Natural killer cell (primary cell): ENCODE data around the gene NEK4. TPM values are rescaled to one million over a fixed set of nuclear protein-coding genes. Genes with fewer than 3 reads are reported as not detected.

Experiments used
- ATAC-seq, 3 donors: fragments of 150-1000 bp in 2 of 3; fragments of 200-7000 bp in 1 of 3; cut with Tn5 transposase; 1 replicate in 1 of 3; 2 replicates in 2 of 3; pipeline ENCODE4 v1.10.0; 2021; ENCODE audit warnings: mild to moderate bottlenecking in 2 of 3, moderate library complexity in 2 of 3
- DNase-seq, 2 donors: peaks; one replicate each; pipeline versions ENCODE4 v3.0.0 to v3.0.0-alpha.2; 2013 to 2021; ENCODE audit warnings: mixed read lengths in 1 of 2
- H3K27ac ChIP-seq: one replicate; pipeline ENCODE4 v1.5.1; 2013; ENCODE audit warnings: mild to moderate bottlenecking, low read length
- H3K27me3 ChIP-seq: one replicate; pipeline ENCODE4 v1.6.1; 2013; ENCODE audit warnings: low read length; ENCODE audit not compliant: control insufficient read depth, insufficient read depth
- H3K36me3 ChIP-seq: one replicate; pipeline ENCODE4 v1.6.1; 2013; ENCODE audit warnings: low read length; ENCODE audit not compliant: control insufficient read depth, insufficient read depth
- H3K4me1 ChIP-seq: one replicate; pipeline ENCODE4 v1.6.1; 2013; ENCODE audit warnings: low read length; ENCODE audit not compliant: control insufficient read depth, insufficient read depth
- H3K4me3 ChIP-seq: one replicate; pipeline ENCODE4 v1.5.1; 2013; ENCODE audit warnings: low read length
- H3K9me3 ChIP-seq: one replicate; pipeline ENCODE4 v1.6.1; 2013; ENCODE audit warnings: low read length; ENCODE audit not compliant: control insufficient read depth, insufficient read depth
- H3K27ac Mint-ChIP-seq, 2 donors: one replicate each; pipeline ENCODE4 v1.8.0; 2022; ENCODE audit warnings: mild to moderate bottlenecking in 2 of 2, mixed read lengths in 2 of 2, moderate library complexity in 1 of 2
- H3K27me3 Mint-ChIP-seq, 2 donors: one replicate each; pipeline ENCODE4 v1.8.0; 2022; ENCODE audit warnings: low read depth in 2 of 2, mixed read lengths in 2 of 2
- H3K36me3 Mint-ChIP-seq: one replicate; pipeline ENCODE4 v1.8.0; 2022; ENCODE audit warnings: mixed read lengths
- H3K4me1 Mint-ChIP-seq, 2 donors: one replicate each; pipeline ENCODE4 v1.8.0; 2022; ENCODE audit warnings: mixed read lengths in 2 of 2
- H3K4me3 Mint-ChIP-seq: one replicate; pipeline ENCODE4 v1.8.0; 2022; ENCODE audit warnings: mild to moderate bottlenecking, moderate library complexity, mixed read lengths
- H3K9me3 Mint-ChIP-seq, 2 donors: one replicate each; pipeline ENCODE4 v1.8.0; 2022; ENCODE audit warnings: mixed read lengths in 2 of 2
- CTCF ChIP-seq: fragments of 200-600 bp; IDR thresholded peaks from one replicate; pipeline ENCODE4 v1.8.0; 2022; ENCODE audit warnings: antibody characterized with exemption
- WGBS: methylation state at CpG from one replicate; pipeline ENCODE4 v1.1.7; 2013; ENCODE audit warnings: missing lambda C conversion rate; ENCODE audit not compliant: insufficient coverage; 5-methylcytosine and 5-hydroxymethylcytosine counted together
- intact Hi-C: fragments of 100-400 bp; cut with micrococcal nuclease; formaldehyde crosslinking; loops from one replicate; pipeline ENCODE4 v1.14.2; 2022
- total RNA-seq, 4 donors: library from RNA; stranded (reverse); fragments of 120-200 nt in 1 of 4; gene quantifications; one replicate each; pipeline versions ENCODE4 v1.2.3 to v1.2.4, GENCODE V29; 2013 to 2022

NEK4 gene
- total RNA-seq, 3 donors from 2014 or later (not counting 1 experiment from before 2014, with no cell fraction given): 13.8 to 19.5 (median 15.5) TPM

GRCh38 chr3:52752045-52752660, 18.6 kb downstream of the NEK4 start:
- Mint-ChIP-seq H3K4me1 (no peaks in the 10 kb centered on the region), H3K27ac (no peak overlapping the region), H3K4me3 (no peak overlapping the region), H3K9me3 (no peaks in the 10 kb centered on the region), H3K36me3 (no peaks in the 10 kb centered on the region), H3K27me3 (no peaks in the 10 kb centered on the region)
- Histone ChIP-seq H3K9me3 (no peaks in the 10 kb centered on the region), H3K27me3 (no peaks in the 10 kb centered on the region), H3K36me3 (peaks cover 35% of the 10 kb centered on the region), H3K4me1 (no peaks in the 10 kb centered on the region), H3K27ac (no peak overlapping the region), H3K4me3 (no peak overlapping the region)
- 100% methylated on average over 3 of the region's 3 CpGs for WGBS
- ATAC-seq (no peak), DNase-seq (no peak)
- no peak for TF ChIP-seq CTCF
- intact Hi-C loops: no loop called here

DNA sequence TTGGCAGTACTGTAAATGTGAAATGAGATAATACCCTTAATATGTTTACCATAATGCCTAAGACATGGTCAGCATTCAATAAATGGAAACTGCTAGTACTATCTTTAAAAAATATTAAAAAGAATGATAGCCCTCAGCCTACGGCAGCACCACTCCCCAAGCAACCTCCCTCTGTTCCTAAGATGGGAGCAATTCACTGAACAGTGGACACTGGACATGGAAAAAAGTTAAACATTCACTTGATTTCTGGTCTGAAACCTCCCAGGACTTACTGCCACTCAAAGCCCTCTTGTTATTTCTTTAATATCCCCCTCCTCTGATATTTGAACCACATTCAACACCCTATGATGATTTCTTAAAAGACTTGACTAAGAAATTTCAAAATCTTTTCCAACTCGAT, 27.0 kb downstream of the NEK4 start:
- H3K4me3 ChIP-seq: no peak overlapping the region
- H3K9me3 Mint-ChIP-seq: no peaks in the 10 kb centered on the region
- H3K27ac Mint-ChIP-seq: no peak overlapping the region
- ATAC-seq (no peak), DNase-seq (no peak)
- peaks cover 56% of the 10 kb centered on the region for H3K36me3 ChIP-seq
- H3K9me3 ChIP-seq: no peaks in the 10 kb centered on the region
- TF ChIP-seq CTCF: no peak
- intact Hi-C loops: no loop called here
- 100% methylated on average over 2 of the region's 2 CpGs for WGBS
- H3K36me3 Mint-ChIP-seq: peaks cover 33% of the 10 kb centered on the region
- no peaks in the 10 kb centered on the region for H3K4me1 ChIP-seq
- H3K27ac ChIP-seq: no peak overlapping the region
- H3K4me3 Mint-ChIP-seq: no peak overlapping the region
- no peaks in the 10 kb centered on the region for H3K4me1 Mint-ChIP-seq
- no peaks in the 10 kb centered on the region for H3K27me3 Mint-ChIP-seq
- H3K27me3 ChIP-seq: no peaks in the 10 kb centered on the region

GRCh38 chr3:52743152-52743551, 27.6 kb downstream of the NEK4 start:
- no peak overlapping the region for H3K4me3 Mint-ChIP-seq
- Histone ChIP-seq H3K36me3 (peaks cover 53% of the 10 kb centered on the region), H3K4me1 (no peaks in the 10 kb centered on the region), H3K4me3 (no peak overlapping the region), H3K27me3 (no peaks in the 10 kb centered on the region), H3K9me3 (no peaks in the 10 kb centered on the region), H3K27ac (no peak overlapping the region)
- no peaks in the 10 kb centered on the region for H3K4me1 Mint-ChIP-seq
- no peak for TF ChIP-seq CTCF
- no peaks in the 10 kb centered on the region for H3K9me3 Mint-ChIP-seq
- no peaks in the 10 kb centered on the region for H3K27me3 Mint-ChIP-seq
- no peak overlapping the region for H3K27ac Mint-ChIP-seq
- ATAC-seq: no peak
- no peak for DNase-seq
- H3K36me3 Mint-ChIP-seq: peaks cover 33% of the 10 kb centered on the region
- intact Hi-C loops: no loop called here
- 100% methylated on average over 5 of the region's 5 CpGs for WGBS
